Esophagus (tissue), 2 donors: Measurements from ENCODE around the gene COP1. TPM values are rescaled to one million over a fixed set of nuclear protein-coding genes. Genes with fewer than 3 reads are reported as not detected.

ENCODE experiments used
- H3K27ac ChIP-seq, 2 donors: one replicate each; pipeline ENCODE4 v1.5.1; 2013; ENCODE audit warnings: low read depth in 2 of 2, mild to moderate bottlenecking in 2 of 2, inconsistent platforms in 1 of 2, low read length in 1 of 2, moderate library complexity in 1 of 2
- H3K27me3 ChIP-seq, 2 donors: one replicate each; pipeline ENCODE4 v1.6.1; 2013; ENCODE audit warnings: low read length in 2 of 2, control low read depth in 1 of 2, mild to moderate bottlenecking in 1 of 2; ENCODE audit not compliant: insufficient read depth in 2 of 2, control insufficient read depth in 1 of 2
- H3K36me3 ChIP-seq, 2 donors: one replicate each; pipeline ENCODE4 v1.6.1; 2013; ENCODE audit warnings: low read length in 1 of 2; ENCODE audit not compliant: control insufficient read depth in 2 of 2, insufficient read depth in 2 of 2
- H3K4me1 ChIP-seq, 2 donors: one replicate each; pipeline ENCODE4 v1.6.1; 2013; ENCODE audit warnings: low read length in 1 of 2; ENCODE audit not compliant: control insufficient read depth in 2 of 2, insufficient read depth in 2 of 2
- H3K4me3 ChIP-seq, 2 donors: one replicate each; pipeline ENCODE4 v1.5.1; 2013; ENCODE audit warnings: low read length in 2 of 2, mild to moderate bottlenecking in 2 of 2, low read depth in 1 of 2, moderate library complexity in 1 of 2
- H3K9me3 ChIP-seq, 2 donors: one replicate each; pipeline ENCODE4 v1.6.1; 2013; ENCODE audit warnings: mild to moderate bottlenecking in 2 of 2, low read depth in 1 of 2, low read length in 1 of 2, moderate library complexity in 1 of 2; ENCODE audit not compliant: control insufficient read depth in 2 of 2, insufficient read depth in 1 of 2
- WGBS, 2 donors: extraction: QIAGEN DNeasy Blood & Tissue Kit; methylation state at CpG; one replicate each; pipeline ENCODE4 v1.1.7; 2013; 5-methylcytosine and 5-hydroxymethylcytosine counted together
- polyA plus RNA-seq, 2 donors: library from polyadenylated mRNA; stranded (reverse); fragments of 200-250 nt; gene quantifications; one replicate each; pipeline ENCODE4 v1.2.3, GENCODE V29; 2013
- donor health status: healthy with polysubstance abuse.
- donor health status: Bipolar disorder and iron deficiency.

COP1 gene
- polyA plus RNA-seq, 2 donors, result 23.0 to 41.6 TPM

GRCh38 chr1:176068256-176068655 lies 138.8 kb downstream of the COP1 start:
- no peaks in the 10 kb centered on the region for H3K4me1 ChIP-seq
- H3K4me3 ChIP-seq, result no peak overlapping the region
- H3K27ac ChIP-seq, result no peak overlapping the region
- H3K27me3 ChIP-seq, result no peaks in the 10 kb centered on the region
- 76 to 92% methylated on average over 2 of the region's 2 CpGs for WGBS, 2 donors
- peaks cover 0 to 3% of the 10 kb centered on the region in 2 donors for H3K36me3 ChIP-seq
- H3K9me3 ChIP-seq, result no peaks in the 10 kb centered on the region

- no peaks in the 10 kb centered on the region for H3K4me1 ChIP-seq
- H3K9me3 ChIP-seq, result no peaks in the 10 kb centered on the region
- H3K4me3 ChIP-seq, result no peak overlapping the region
- 86 to 92% methylated on average over 1 of the region's 1 CpG for WGBS, 2 donors
- H3K27me3 ChIP-seq, result no peaks in the 10 kb centered on the region
- H3K27ac ChIP-seq, result no peak overlapping the region
- H3K36me3 ChIP-seq, result peaks cover 0 to 3% of the 10 kb centered on the region in 2 donors
These were observed 140.4 kb downstream of the COP1 start for GRCh38 chr1:176066709-176067108.

- no peak overlapping the region for H3K27ac ChIP-seq
- no peaks in the 10 kb centered on the region for H3K4me1 ChIP-seq
- no peak overlapping the region for H3K4me3 ChIP-seq
- no peaks in the 10 kb centered on the region for H3K36me3 ChIP-seq
- no peaks in the 10 kb centered on the region for H3K9me3 ChIP-seq
- no peaks in the 10 kb centered on the region for H3K27me3 ChIP-seq
- WGBS, 2 donors, result 6 to 83% methylated on average over 1 to 2 of the region's 2 CpGs
These were observed 148.4 kb downstream of the COP1 start for GRCh38 chr1:176058686-176059085.

GRCh38 chr1:176056312-176056711 lies 150.8 kb downstream of the COP1 start:
- Histone ChIP-seq H3K9me3 (no peaks in the 10 kb centered on the region), H3K4me1 (no peaks in the 10 kb centered on the region), H3K27ac (no peak overlapping the region), H3K27me3 (no peaks in the 10 kb centered on the region), H3K36me3 (no peaks in the 10 kb centered on the region), H3K4me3 (no peak overlapping the region)
- WGBS, 2 donors, result 58 to 63% methylated on average over 3 of the region's 3 CpGs

GRCh38 chr1:176055398-176055797 lies 151.7 kb downstream of the COP1 start:
- H3K27me3 ChIP-seq, result no peaks in the 10 kb centered on the region
- H3K36me3 ChIP-seq, result no peaks in the 10 kb centered on the region
- H3K4me3 ChIP-seq, result no peak overlapping the region
- 94 to 97% methylated on average over 1 of the region's 1 CpG for WGBS, 2 donors
- H3K9me3 ChIP-seq, result no peaks in the 10 kb centered on the region
- H3K4me1 ChIP-seq, result no peaks in the 10 kb centered on the region
- H3K27ac ChIP-seq, result no peak overlapping the region

GRCh38 chr1:176051902-176052518 lies 155.1 kb downstream of the COP1 start:
- Histone ChIP-seq H3K36me3 (no peaks in the 10 kb centered on the region), H3K4me1 (no peaks in the 10 kb centered on the region), H3K4me3 (no peak overlapping the region), H3K27me3 (no peaks in the 10 kb centered on the region), H3K9me3 (no peaks in the 10 kb centered on the region), H3K27ac (no peak overlapping the region)
- 89% methylated on average over 4 of the region's 4 CpGs for WGBS, 2 donors

- no peak overlapping the region for H3K4me3 ChIP-seq
- no peaks in the 10 kb centered on the region for H3K4me1 ChIP-seq
- H3K27ac ChIP-seq, result no peak overlapping the region
- H3K36me3 ChIP-seq, result no peaks in the 10 kb centered on the region
- 92 to 97% methylated on average over 3 of the region's 3 CpGs for WGBS, 2 donors
- H3K27me3 ChIP-seq, result no peaks in the 10 kb centered on the region
- H3K9me3 ChIP-seq, result no peaks in the 10 kb centered on the region
These were observed 155.7 kb downstream of the COP1 start for GRCh38 chr1:176051402-176051801.

- no peaks in the 10 kb centered on the region for H3K9me3 ChIP-seq
- H3K4me1 ChIP-seq, result no peaks in the 10 kb centered on the region
- no peak overlapping the region for H3K4me3 ChIP-seq
- H3K36me3 ChIP-seq, result no peaks in the 10 kb centered on the region
- no peaks in the 10 kb centered on the region for H3K27me3 ChIP-seq
- H3K27ac ChIP-seq, result no peak overlapping the region
These were observed 157.5 kb downstream of the COP1 start for GRCh38 chr1:176049582-176049981.

GRCh38 chr1:176046926-176047325 lies 160.2 kb downstream of the COP1 start:
- Histone ChIP-seq H3K9me3 (no peaks in the 10 kb centered on the region), H3K4me3 (no peak overlapping the region), H3K27me3 (no peaks in the 10 kb centered on the region), H3K4me1 (no peaks in the 10 kb centered on the region), H3K27ac (no peak overlapping the region), H3K36me3 (peaks cover 0 to 1% of the 10 kb centered on the region in 2 donors)
- 52 to 72% methylated on average over 3 of the region's 3 CpGs for WGBS, 2 donors

GRCh38 chr1:176043537-176043936 lies 163.5 kb downstream of the COP1 start:
- Histone ChIP-seq H3K4me3 (no peak overlapping the region), H3K36me3 (peaks cover 3% of the 10 kb centered on the region in 2 donors), H3K9me3 (no peaks in the 10 kb centered on the region), H3K4me1 (no peaks in the 10 kb centered on the region), H3K27ac (no peak overlapping the region), H3K27me3 (no peaks in the 10 kb centered on the region)
